DMS 273 (cell line): ENCODE data around the gene PTPRE.

ENCODE experiments used
- DNase-seq: peaks from one replicate; lab custom pipeline; 2025; ENCODE audit not compliant: unreplicated experiment; lab: John Stamatoyannopoulos, UW

The PTPRE gene

GRCh38 chr10:127906548-127907377, at the start of gene PTPRE:
Gene PTPRE, plus strand, starts transcription at chr10:127907103. Its CDS starts 133,779 bp downstream, at chr10:128040882.
- DNase-seq, result peak; percentile 78

GRCh38 chr10:127860592-127860991, 46.3 kb upstream of the PTPRE start:
- DNase-seq, result no peak

GRCh38 chr10:127863231-127863825, 43.6 kb upstream of the PTPRE start:
- DNase-seq, result peak; percentile 6

GRCh38 chr10:127866276-127867013, 40.5 kb upstream of the PTPRE start:
- no peak for DNase-seq

- DNase-seq, result no peak
Measured at GRCh38 chr10:127867805-127868204, 39.1 kb upstream of the PTPRE start.

- no peak for DNase-seq
Measured at GRCh38 chr10:127869329-127869728, 37.6 kb upstream of the PTPRE start.

GRCh38 chr10:127871631-127872010, 35.3 kb upstream of the PTPRE start:
- DNase-seq, result no peak

- DNase-seq, result peak; percentile 6
Measured at GRCh38 chr10:127872011-127872761, 34.7 kb upstream of the PTPRE start.

GRCh38 chr10:127872871-127873600, 33.9 kb upstream of the PTPRE start:
- peak; percentile 2 for DNase-seq

- DNase-seq, result no peak
Measured at GRCh38 chr10:127873901-127874470, 32.9 kb upstream of the PTPRE start.

- no peak for DNase-seq
Measured at GRCh38 chr10:127874671-127875448, 32.0 kb upstream of the PTPRE start.

- no peak for DNase-seq
Measured at GRCh38 chr10:127875449-127875765, 31.5 kb upstream of the PTPRE start.

GRCh38 chr10:127875916-127876315, 31.0 kb upstream of the PTPRE start:
- no peak for DNase-seq

- DNase-seq, result no peak
Measured at GRCh38 chr10:127877116-127877515, 29.8 kb upstream of the PTPRE start.

- no peak for DNase-seq
Measured at GRCh38 chr10:127877699-127878098, 29.2 kb upstream of the PTPRE start.

- no peak for DNase-seq
Measured at GRCh38 chr10:127878475-127879055, 28.3 kb upstream of the PTPRE start.

GRCh38 chr10:127880557-127880956, 26.3 kb upstream of the PTPRE start:
- DNase-seq, result no peak

GRCh38 chr10:127881262-127881661, 25.6 kb upstream of the PTPRE start:
- no peak for DNase-seq

- no peak for DNase-seq
Measured at GRCh38 chr10:127882391-127882790, 24.5 kb upstream of the PTPRE start.
